Keratinocyte (primary cell): ENCODE results near the gene BNIP1.

Source experiments
- CTCF ChIP-seq, 3 experiments: IDR thresholded peaks in 1 of 3; conservative IDR thresholded peaks in 1 of 3; optimal IDR thresholded peaks in 1 of 3; 2 replicates in 2 of 3; 3 replicates in 1 of 3; pipeline versions ENCODE3 to v1.5.1; 2011; ENCODE audit warnings: low read length in 3 of 3, mild to moderate bottlenecking in 3 of 3, moderate library complexity in 2 of 3, control low read depth in 1 of 3, inconsistent platforms in 1 of 3; ENCODE audit not compliant: insufficient read depth in 2 of 3; ENCODE audit errors: extremely low read depth in 1 of 3
- EZH2 ChIP-seq: IDR thresholded peaks from one replicate; pipeline ENCODE4 v1.6.1; 2012; ENCODE audit warnings: inconsistent platforms, mild to moderate bottlenecking, low read length, moderate library complexity

- TF ChIP-seq CTCF (optimal IDR thresholded peaks at IDR 0.05 in 1 of 3, IDR thresholded peaks at IDR 0.05 in 1 of 3, conservative IDR thresholded peaks at IDR 0.05 in 1 of 3; ENCODE audit: extremely low read depth in 1 of 3, insufficient read depth in 2 of 3, low read length in 3 of 3) (no peak), EZH2 (no peak)
These were observed 40.9 kb upstream of the BNIP1 start for GRCh38 chr5:173103411-173103810.
